Measurements from ENCODE around the gene FPR2.

FPR2 gene

DNA sequence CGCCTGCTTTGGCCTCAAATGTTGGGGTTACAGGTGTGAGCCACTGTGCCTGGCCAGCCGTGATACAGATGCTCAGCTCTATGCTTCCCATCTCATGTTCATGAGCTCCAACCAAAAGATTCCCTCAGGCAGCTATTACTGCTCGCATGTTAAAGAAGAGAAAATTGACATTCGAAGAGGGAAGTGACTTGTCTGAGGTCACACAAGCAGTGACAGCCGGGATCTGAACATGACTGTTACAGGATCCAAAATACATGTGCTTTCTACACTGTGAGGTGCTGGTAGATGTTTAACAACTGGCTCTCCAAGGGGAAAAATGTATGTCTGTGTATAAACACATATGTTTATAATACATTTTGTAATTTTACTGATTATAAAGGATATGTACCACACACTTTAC, 20.6 kb upstream of the FPR2 start:
- DNase-seq (ENCODE audit: low read depth) = no peak
- TF ChIP-seq, protein P1, sequence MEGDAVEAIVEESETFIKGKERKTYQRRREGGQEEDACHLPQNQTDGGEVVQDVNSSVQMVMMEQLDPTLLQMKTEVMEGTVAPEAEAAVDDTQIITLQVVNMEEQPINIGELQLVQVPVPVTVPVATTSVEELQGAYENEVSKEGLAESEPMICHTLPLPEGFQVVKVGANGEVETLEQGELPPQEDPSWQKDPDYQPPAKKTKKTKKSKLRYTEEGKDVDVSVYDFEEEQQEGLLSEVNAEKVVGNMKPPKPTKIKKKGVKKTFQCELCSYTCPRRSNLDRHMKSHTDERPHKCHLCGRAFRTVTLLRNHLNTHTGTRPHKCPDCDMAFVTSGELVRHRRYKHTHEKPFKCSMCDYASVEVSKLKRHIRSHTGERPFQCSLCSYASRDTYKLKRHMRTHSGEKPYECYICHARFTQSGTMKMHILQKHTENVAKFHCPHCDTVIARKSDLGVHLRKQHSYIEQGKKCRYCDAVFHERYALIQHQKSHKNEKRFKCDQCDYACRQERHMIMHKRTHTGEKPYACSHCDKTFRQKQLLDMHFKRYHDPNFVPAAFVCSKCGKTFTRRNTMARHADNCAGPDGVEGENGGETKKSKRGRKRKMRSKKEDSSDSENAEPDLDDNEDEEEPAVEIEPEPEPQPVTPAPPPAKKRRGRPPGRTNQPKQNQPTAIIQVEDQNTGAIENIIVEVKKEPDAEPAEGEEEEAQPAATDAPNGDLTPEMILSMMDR (IDR thresholded peaks at IDR 0.05; ENCODE audit: insufficient read depth, low read depth, low read length, missing control alignments) = no peak
- no peak overlapping the region for H3K4me3 ChIP-seq (ENCODE audit: low read depth, low read length)

DNA sequence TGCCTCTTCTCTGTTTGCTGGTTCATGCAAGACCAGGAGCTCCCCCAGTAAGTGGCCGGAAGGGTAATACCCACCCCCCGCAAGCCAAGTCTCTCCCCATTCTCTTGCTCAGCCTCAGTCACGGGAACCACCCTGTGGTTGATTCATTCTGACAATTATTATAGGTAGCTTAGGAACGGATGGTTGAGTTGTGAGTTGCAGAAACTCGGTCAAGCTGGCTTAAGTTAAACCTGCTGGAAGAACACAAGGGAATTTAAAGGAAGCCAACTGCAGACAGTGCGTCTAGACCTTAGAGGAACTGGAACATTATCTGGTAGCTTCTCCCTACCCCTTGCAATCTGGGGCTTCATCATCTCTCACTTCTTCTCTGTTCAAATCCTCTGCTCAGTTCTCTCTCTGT, 18.2 kb upstream of the FPR2 start:
- no peak overlapping the region for H3K4me3 ChIP-seq (ENCODE audit: low read depth, low read length)
- DNase-seq (ENCODE audit: low read depth) = no peak
- TF ChIP-seq, protein P1 (IDR thresholded peaks at IDR 0.05; ENCODE audit: insufficient read depth, low read depth, low read length, missing control alignments) = no peak

DNA sequence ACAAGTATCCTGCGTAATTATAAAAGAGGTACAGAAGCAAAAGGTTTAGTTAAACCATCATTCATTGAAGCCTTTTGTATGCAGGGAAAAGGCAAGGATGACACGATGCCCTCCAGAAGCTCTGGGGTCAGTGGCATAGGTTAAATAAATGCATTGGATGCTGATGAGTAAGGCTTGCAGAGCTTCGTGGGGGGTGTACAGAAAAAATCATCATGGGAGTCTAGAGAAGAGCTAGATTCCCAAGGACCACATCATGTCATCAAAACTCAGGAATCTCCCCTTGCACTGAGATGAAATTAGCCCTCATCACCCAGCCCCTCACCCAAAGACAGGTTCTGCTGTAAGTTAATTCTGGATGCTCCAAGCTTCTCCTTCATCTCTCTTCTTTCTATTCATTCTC, 17.6 kb upstream of the FPR2 start:
- no peak for DNase-seq (ENCODE audit: low read depth)
- TF ChIP-seq, protein P1 (IDR thresholded peaks at IDR 0.05; ENCODE audit: insufficient read depth, low read depth, low read length, missing control alignments) = no peak
- H3K4me3 ChIP-seq (ENCODE audit: low read depth, low read length) = no peak overlapping the region

- no peak overlapping the region for H3K4me3 ChIP-seq (ENCODE audit: low read depth, low read length)
- DNase-seq (ENCODE audit: low read depth) = no peak
- TF ChIP-seq, protein P1 (IDR thresholded peaks at IDR 0.05; ENCODE audit: insufficient read depth, low read depth, low read length, missing control alignments) = no peak
These were observed 14.2 kb upstream of the FPR2 start for GRCh38 chr19:51746731-51747130.

DNA sequence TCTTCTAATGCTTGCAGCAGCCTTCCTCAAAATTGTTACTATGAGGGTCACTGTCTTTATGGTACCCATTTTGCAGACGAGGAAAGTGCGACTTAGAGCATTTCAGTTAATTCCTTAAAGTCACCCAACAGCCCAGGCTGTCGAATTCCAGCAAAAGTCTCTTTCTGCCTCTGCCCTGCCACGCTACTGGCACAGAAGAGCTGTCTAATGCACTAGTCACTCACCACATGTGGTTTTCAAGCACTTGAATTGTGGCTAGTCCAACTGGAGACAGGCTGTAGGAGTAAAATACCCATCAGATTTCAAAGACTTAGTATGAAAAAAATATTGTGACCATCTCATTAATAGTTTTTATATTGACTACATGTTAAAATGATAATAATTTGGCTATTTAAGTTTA, 11.0 kb upstream of the FPR2 start:
- DNase-seq (ENCODE audit: low read depth) = no peak
- TF ChIP-seq, protein P1 (IDR thresholded peaks at IDR 0.05; ENCODE audit: insufficient read depth, low read depth, low read length, missing control alignments) = no peak
- no peak overlapping the region for H3K4me3 ChIP-seq (ENCODE audit: low read depth, low read length)

- DNase-seq (ENCODE audit: low read depth) = no peak
- TF ChIP-seq, protein P1 (IDR thresholded peaks at IDR 0.05; ENCODE audit: insufficient read depth, low read depth, low read length, missing control alignments) = no peak
- H3K4me3 ChIP-seq (ENCODE audit: low read depth, low read length) = no peak overlapping the region
These were observed 10.4 kb upstream of the FPR2 start for GRCh38 chr19:51750400-51751094.

- TF ChIP-seq, protein P1 (IDR thresholded peaks at IDR 0.05; ENCODE audit: insufficient read depth, low read depth, low read length, missing control alignments) = no peak
- H3K4me3 ChIP-seq (ENCODE audit: low read depth, low read length) = no peak within 1 kb of the TSS
- no peak for DNase-seq (ENCODE audit: low read depth)
These were observed 9.3 kb upstream of the FPR2 start, which contains the start of gene FPR1 for GRCh38 chr19:51751655-51752054. TSS of gene FPR1 (minus strand) at chr19:51751878. CDS start at chr19:51746994, 4,884 bp downstream.

Data from GM12865 (cell line).